ENCODE measurements around the gene ANKRD33B.
"Not testable (repeated sequence)": the region's sequence is repeated elsewhere in the genome, so short reads cannot be mapped to it uniquely, and the experiment has no call there.

- TF ChIP-seq SUZ12 (IDR thresholded peaks at IDR 0.05; ENCODE audit: low read length); HDAC2 (IDR thresholded peaks at IDR 0.05; ENCODE audit: borderline replicate concordance in 1 of 2, low read depth in 2 of 2, low read length in 2 of 2); YY1 (IDR thresholded peaks at IDR 0.05; ENCODE audit: low read depth, low read length); MAX (IDR thresholded peaks at IDR 0.05); CTCF (IDR thresholded peaks at IDR 0.05; ENCODE audit: control extremely low read depth in 1 of 3, insufficient read depth in 1 of 3, low read depth in 1 of 3, low read length in 3 of 3); USF2 (IDR thresholded peaks at IDR 0.05; ENCODE audit: low read length); EGR1 (IDR thresholded peaks at IDR 0.05; ENCODE audit: borderline replicate concordance, low read depth, low read length); SIN3A (conservative IDR thresholded peaks at IDR 0.05 in 1 of 2, IDR thresholded peaks at IDR 0.05 in 1 of 2; ENCODE audit: low read depth in 1 of 2, low read length in 2 of 2): not testable (repeated sequence)
Measured at GRCh38 chr5:10574879-10575278, 11.0 kb downstream of the ANKRD33B start.
